Common myeloid progenitor, CD34-positive (primary cell): ENCODE measurements around the gene SERPINB4.
"Not testable (repeated sequence)": the region's sequence is repeated elsewhere in the genome, so short reads cannot be mapped to it uniquely, and the experiment has no call there.

ENCODE experiments used
- CTCF ChIA-PET: fragments of 350-600 bp; sonication (Branson Sonifier 250); formaldehyde crosslinking; loops from one replicate; lab custom pipeline; 2021; ENCODE audit warnings: antibody characterized with exemption; lab: Charles Lee
- POLR2A ChIA-PET: fragments of 350-600 bp; sonication (Branson Sonifier 250); formaldehyde crosslinking; loops from one replicate; lab custom pipeline; 2021; ENCODE audit warnings: antibody characterized with exemption; lab: Charles Lee
- DNase-seq, 3 donors: peaks; one replicate each; pipeline versions ENCODE4 v3.0.0 to v3.0.0-alpha.2; 2013
- H3K27ac ChIP-seq, 2 experiments: 1 replicate in 1 of 2; 2 replicates in 1 of 2; pipeline ENCODE4 v1.7.0; 2013; ENCODE audit warnings: inconsistent platforms in 2 of 2, low read length in 2 of 2, mild to moderate bottlenecking in 2 of 2, low read depth in 1 of 2, moderate library complexity in 1 of 2; ENCODE audit not compliant: severe bottlenecking in 2 of 2, insufficient read depth in 1 of 2, poor library complexity in 1 of 2
- H3K27me3 ChIP-seq, 5 experiments: replicated peaks in 2 of 5; 1 replicate in 3 of 5; 2 replicates in 2 of 5; pipeline versions ENCODE4 v1.6.1 to v1.7.0; 2013; ENCODE audit warnings: low read length in 4 of 5, mild to moderate bottlenecking in 2 of 5, moderate library complexity in 2 of 5, inconsistent platforms in 1 of 5; ENCODE audit not compliant: insufficient read depth in 5 of 5, control insufficient read depth in 4 of 5
- H3K36me3 ChIP-seq, 4 experiments: 1 replicate in 2 of 4; 2 replicates in 2 of 4; pipeline versions ENCODE4 v1.6.1 to v1.7.0; 2013; ENCODE audit warnings: low read length in 3 of 4, control low read depth in 1 of 4, mild to moderate bottlenecking in 1 of 4; ENCODE audit not compliant: control insufficient read depth in 4 of 4, insufficient read depth in 4 of 4
- H3K4me1 ChIP-seq, 4 experiments: 1 replicate in 3 of 4; 2 replicates in 1 of 4; pipeline versions ENCODE4 v1.6.1 to v1.7.1; 2013; ENCODE audit warnings: low read length in 3 of 4, mild to moderate bottlenecking in 3 of 4, control low read depth in 1 of 4, inconsistent platforms in 1 of 4, moderate library complexity in 1 of 4; ENCODE audit not compliant: control insufficient read depth in 4 of 4, insufficient read depth in 4 of 4; ENCODE audit errors: control extremely low read depth in 1 of 4
- H3K4me3 ChIP-seq, 7 experiments: 1 replicate in 4 of 7; 2 replicates in 3 of 7; pipeline versions ENCODE4 v1.5.1 to v1.7.0; 2013; ENCODE audit warnings: mild to moderate bottlenecking in 7 of 7, low read length in 6 of 7, moderate library complexity in 6 of 7, inconsistent platforms in 2 of 7, low read depth in 2 of 7, control low read depth in 1 of 7; ENCODE audit not compliant: insufficient read depth in 4 of 7, control insufficient read depth in 1 of 7; ENCODE audit errors: extremely low read depth in 1 of 7
- H3K9me3 ChIP-seq, 5 experiments: 1 replicate in 4 of 5; 2 replicates in 1 of 5; pipeline versions ENCODE4 v1.6.1 to v1.7.1; 2013; ENCODE audit warnings: low read length in 4 of 5, mild to moderate bottlenecking in 2 of 5, inconsistent platforms in 1 of 5, low read depth in 1 of 5, moderate library complexity in 1 of 5; ENCODE audit not compliant: control insufficient read depth in 4 of 5, insufficient read depth in 2 of 5; ENCODE audit errors: control extremely low read depth in 1 of 5
- WGBS: methylation state at CpG from one replicate; pipeline ENCODE4 v1.1.5; 2013; ENCODE audit not compliant: insufficient coverage; 5-methylcytosine and 5-hydroxymethylcytosine counted together

SERPINB4 gene

GRCh38 chr18:63679820-63680606 lies 36.0 kb upstream of the SERPINB4 start:
- peaks cover 0 to 5% (median 2%) of the 10 kb centered on the region in 5 experiments for H3K27me3 ChIP-seq
- CTCF ChIA-PET: no interaction called here
- H3K36me3 ChIP-seq: no peaks in the 10 kb centered on the region
- POLR2A ChIA-PET: no interaction called here
- no peak overlapping the region for H3K4me3 ChIP-seq
- no peaks in the 10 kb centered on the region for H3K4me1 ChIP-seq
- H3K27ac ChIP-seq: no peak overlapping the region
- no peaks in the 10 kb centered on the region for H3K9me3 ChIP-seq
- no peak for DNase-seq
- 91% methylated on average over 4 of the region's 5 CpGs for WGBS

GRCh38 chr18:63677500-63678225 lies 33.6 kb upstream of the SERPINB4 start:
- no peaks in the 10 kb centered on the region for H3K9me3 ChIP-seq
- H3K27me3 ChIP-seq: peaks cover 0 to 7% (median 2%) of the 10 kb centered on the region in 5 experiments
- no peak overlapping the region for H3K4me3 ChIP-seq
- ChIA-PET CTCF (no interaction called here), POLR2A (interaction anchor here (0.6 kb wide), 1 partner anchor 1591 kb away, joined by 3 read pairs; no protein-coding TSS in a partner anchor)
- 84% methylated on average over 4 of the region's 5 CpGs for WGBS
- H3K4me1 ChIP-seq: no peaks in the 10 kb centered on the region
- H3K27ac ChIP-seq: no peak overlapping the region
- H3K36me3 ChIP-seq: no peaks in the 10 kb centered on the region
- DNase-seq: no peak

- POLR2A ChIA-PET: interaction anchor here (0.6 kb wide), 1 partner anchor 1592 kb away, joined by 3 read pairs; no protein-coding TSS in a partner anchor
- H3K27me3 ChIP-seq: peaks cover 0 to 7% (median 2%) of the 10 kb centered on the region in 5 experiments
- H3K4me3 ChIP-seq: no peak overlapping the region
- CTCF ChIA-PET: interaction anchor here (1.5 kb wide), 1 partner anchor 10 kb away, joined by 3 read pairs; no protein-coding TSS in a partner anchor
- no peak overlapping the region for H3K27ac ChIP-seq
- DNase-seq: peak; percentile 0 to 21 (median 13)
- H3K9me3 ChIP-seq: no peaks in the 10 kb centered on the region
- no peaks in the 10 kb centered on the region for H3K4me1 ChIP-seq
- H3K36me3 ChIP-seq: no peaks in the 10 kb centered on the region
- 23% methylated on average over 3 of the region's 5 CpGs for WGBS
Observed at GRCh38 chr18:63676526-63677323, 32.7 kb upstream of the SERPINB4 start.

- no peak for DNase-seq
- no peaks in the 10 kb centered on the region for H3K4me1 ChIP-seq
- H3K9me3 ChIP-seq: peaks cover 0 to 9% (median 0%) of the 10 kb centered on the region in 5 experiments
- no peak overlapping the region for H3K27ac ChIP-seq
- ChIA-PET CTCF (no interaction called here), POLR2A (no interaction called here)
- H3K4me3 ChIP-seq: no peak overlapping the region
- no peaks in the 10 kb centered on the region for H3K36me3 ChIP-seq
- WGBS: 100% methylated on average over 1 of the region's 1 CpG
- no peaks in the 10 kb centered on the region for H3K27me3 ChIP-seq
Observed at GRCh38 chr18:63664571-63664970, 20.5 kb upstream of the SERPINB4 start.

GRCh38 chr18:63661750-63662149 lies 17.7 kb upstream of the SERPINB4 start, which contains the start of gene SERPINB3:
SERPINB3 (minus strand) TSS chr18:63661893; CDS start chr18:63661216, 677 bp downstream.
- H3K9me3 ChIP-seq, POLR2A ChIA-PET, H3K4me3 ChIP-seq, H3K27me3 ChIP-seq, DNase-seq, CTCF ChIA-PET, H3K4me1 ChIP-seq, H3K27ac ChIP-seq, H3K36me3 ChIP-seq: not testable (repeated sequence)
- no CpG with 5 or more reads among the region's 3 CpGs for WGBS

GRCh38 chr18:63658920-63659319 lies 14.9 kb upstream of the SERPINB4 start:
- CTCF ChIA-PET: not testable (repeated sequence)

More at GRCh38 chr18:63658920-63659319, 14.9 kb upstream of the SERPINB4 start:
- WGBS: no CpG with 5 or more reads among the region's 4 CpGs
- DNase-seq, H3K4me3 ChIP-seq, POLR2A ChIA-PET, H3K4me1 ChIP-seq, H3K36me3 ChIP-seq, H3K27me3 ChIP-seq, H3K27ac ChIP-seq, H3K9me3 ChIP-seq: not testable (repeated sequence)
